ENCODE data around the gene CD300A. TPM values are rescaled to one million over a fixed set of nuclear protein-coding genes. Genes with fewer than 3 reads are reported as not detected.

Gene CD300A
- total and polyA plus RNA-seq, 5 donors = 2.2 to 5.7 (median 5.1) TPM

- Histone ChIP-seq H3K27me3 (ENCODE audit: control insufficient read depth, insufficient read depth) (no peaks in the 10 kb centered on the region), H3K4me1 (ENCODE audit: control insufficient read depth, insufficient read depth, low read length) (peaks cover 14% of the 10 kb centered on the region), H3K4me3 (ENCODE audit: low read length) (no peak overlapping the region), H3K9me3 (ENCODE audit: control insufficient read depth, low read length) (no peaks in the 10 kb centered on the region), H3K27ac (ENCODE audit: low read length) (peak overlapping the region; percentile 43)
- 86% methylated on average over 5 of the region's 5 CpGs for WGBS
- intact Hi-C loops (cut with DNase I) = loop anchor here in 2 of 4 donors (10.0 kb wide), 2 partner anchors 145 to 235 kb away; partner anchors contain the start of gene TTYH2 (in 1 of the 2)
- no peak for DNase-seq
- no peak for ATAC-seq
Observed at GRCh38 chr17:74449773-74450172, 16.7 kb upstream of the CD300A start.

- H3K27ac ChIP-seq (ENCODE audit: low read length) = no peak overlapping the region
- ATAC-seq = no peak
- DNase-seq = no peak
- H3K9me3 ChIP-seq (ENCODE audit: control insufficient read depth, low read length) = no peaks in the 10 kb centered on the region
- 95% methylated on average over 3 of the region's 3 CpGs for WGBS
- H3K4me1 ChIP-seq (ENCODE audit: control insufficient read depth, insufficient read depth, low read length) = peaks cover 17% of the 10 kb centered on the region
- intact Hi-C loops (cut with DNase I) = loop anchor here in 2 of 4 donors (10.0 kb wide), 2 partner anchors 145 to 235 kb away; partner anchors contain the start of gene TTYH2 (in 1 of the 2)
- no peaks in the 10 kb centered on the region for H3K27me3 ChIP-seq (ENCODE audit: control insufficient read depth, insufficient read depth)
- H3K4me3 ChIP-seq (ENCODE audit: low read length) = no peak overlapping the region
Observed at GRCh38 chr17:74450231-74450630, 16.2 kb upstream of the CD300A start.

- no peaks in the 10 kb centered on the region for H3K9me3 ChIP-seq (ENCODE audit: control insufficient read depth, low read length)
- WGBS = 84% methylated on average over 13 of the region's 13 CpGs
- no peak for DNase-seq
Observed at GRCh38 chr17:74450925-74451403, 15.5 kb upstream of the CD300A start.

GRCh38 chr17:74451557-74451956 lies 14.9 kb upstream of the CD300A start:
- no peaks in the 10 kb centered on the region for H3K27me3 ChIP-seq (ENCODE audit: control insufficient read depth, insufficient read depth)
- DNase-seq = no peak
- intact Hi-C loops (cut with DNase I) = loop anchor here in 2 of 4 donors (10.0 kb wide), 2 partner anchors 147 to 237 kb away; partner anchors contain the start of gene TTYH2 (in 1 of the 2)
- no peaks in the 10 kb centered on the region for H3K9me3 ChIP-seq (ENCODE audit: control insufficient read depth, low read length)
- no peak overlapping the region for H3K27ac ChIP-seq (ENCODE audit: low read length)
- H3K4me3 ChIP-seq (ENCODE audit: low read length) = no peak overlapping the region
- 73% methylated on average over 6 of the region's 6 CpGs for WGBS
- ATAC-seq = no peak
- peaks cover 15% of the 10 kb centered on the region for H3K4me1 ChIP-seq (ENCODE audit: control insufficient read depth, insufficient read depth, low read length)

More at GRCh38 chr17:74450925-74451403, 15.5 kb upstream of the CD300A start:
- no peak overlapping the region for H3K27ac ChIP-seq (ENCODE audit: low read length)
- H3K4me3 ChIP-seq (ENCODE audit: low read length) = no peak overlapping the region
- ATAC-seq = no peak
- H3K27me3 ChIP-seq (ENCODE audit: control insufficient read depth, insufficient read depth) = no peaks in the 10 kb centered on the region
- H3K4me1 ChIP-seq (ENCODE audit: control insufficient read depth, insufficient read depth, low read length) = peaks cover 17% of the 10 kb centered on the region
- intact Hi-C loops (cut with DNase I) = loop anchor here in 2 of 4 donors (10.0 kb wide), 2 partner anchors 146 to 236 kb away; partner anchors contain the start of gene TTYH2 (in 1 of the 2)

GRCh38 chr17:74452033-74452840 lies 14.2 kb upstream of the CD300A start:
- peak overlapping the region; percentile 24 for H3K27ac ChIP-seq (ENCODE audit: low read length)
- H3K9me3 ChIP-seq (ENCODE audit: control insufficient read depth, low read length) = no peaks in the 10 kb centered on the region
- DNase-seq (peak in 1 of 3 donors; percentile 20), ATAC-seq (peak in 1 of 2 donors; percentile 6)
- H3K4me3 ChIP-seq (ENCODE audit: low read length) = no peak overlapping the region
- WGBS = 53% methylated on average over 16 of the region's 16 CpGs
- intact Hi-C loops (cut with DNase I) = loop anchor here in 2 of 4 donors (10.0 kb wide), 2 partner anchors 147 to 237 kb away; partner anchors contain the start of gene TTYH2 (in 1 of the 2)
- H3K4me1 ChIP-seq (ENCODE audit: control insufficient read depth, insufficient read depth, low read length) = peaks cover 15% of the 10 kb centered on the region
- H3K27me3 ChIP-seq (ENCODE audit: control insufficient read depth, insufficient read depth) = no peaks in the 10 kb centered on the region

GRCh38 chr17:74452841-74453661 lies 13.4 kb upstream of the CD300A start:
- peak in 2 of 3 donors; percentile 73 to 76 for DNase-seq
- intact Hi-C loops (cut with DNase I) = loop anchor here in 2 of 4 donors (10.0 kb wide), 2 partner anchors 148 to 238 kb away; partner anchors contain the start of gene TTYH2 (in 1 of the 2)
- no peak for ATAC-seq
- H3K9me3 ChIP-seq (ENCODE audit: control insufficient read depth, low read length) = no peaks in the 10 kb centered on the region
- peaks cover 15% of the 10 kb centered on the region for H3K4me1 ChIP-seq (ENCODE audit: control insufficient read depth, insufficient read depth, low read length)
- H3K4me3 ChIP-seq (ENCODE audit: low read length) = peak overlapping the region; percentile 54
- H3K27me3 ChIP-seq (ENCODE audit: control insufficient read depth, insufficient read depth) = no peaks in the 10 kb centered on the region
- WGBS = 54% methylated on average over 22 of the region's 22 CpGs
- peak overlapping the region; percentile 53 for H3K27ac ChIP-seq (ENCODE audit: low read length)

- Histone ChIP-seq H3K27ac (ENCODE audit: low read length) (peak overlapping the region; percentile 53), H3K4me1 (ENCODE audit: control insufficient read depth, insufficient read depth, low read length) (peaks cover 15% of the 10 kb centered on the region), H3K27me3 (ENCODE audit: control insufficient read depth, insufficient read depth) (no peaks in the 10 kb centered on the region), H3K4me3 (ENCODE audit: low read length) (peak overlapping the region; percentile 54), H3K9me3 (ENCODE audit: control insufficient read depth, low read length) (no peaks in the 10 kb centered on the region)
- intact Hi-C loops (cut with DNase I) = loop anchor here in 2 of 4 donors (10.0 kb wide), 2 partner anchors 149 to 239 kb away; partner anchors contain the start of gene TTYH2 (in 1 of the 2)
- DNase-seq (no peak), ATAC-seq (peak; percentile 2 to 31)
- 2% methylated on average over 43 of the region's 43 CpGs for WGBS
Observed at GRCh38 chr17:74453665-74454196, 12.7 kb upstream of the CD300A start.

- WGBS = 9% methylated on average over 40 of the region's 40 CpGs
- Histone ChIP-seq H3K27me3 (ENCODE audit: control insufficient read depth, insufficient read depth) (no peaks in the 10 kb centered on the region), H3K4me3 (ENCODE audit: low read length) (peak overlapping the region; percentile 54), H3K27ac (ENCODE audit: low read length) (peak overlapping the region; percentile 80), H3K4me1 (ENCODE audit: control insufficient read depth, insufficient read depth, low read length) (peaks cover 15% of the 10 kb centered on the region), H3K9me3 (ENCODE audit: control insufficient read depth, low read length) (no peaks in the 10 kb centered on the region)
- ATAC-seq (peak; percentile 95 to 97), DNase-seq (peak; percentile 94 to 98 (median 98))
- intact Hi-C loops (cut with DNase I) = loop anchor here in 2 of 4 donors (10.0 kb wide), 2 partner anchors 150 to 240 kb away; partner anchors contain the start of gene TTYH2 (in 1 of the 2)
Observed at GRCh38 chr17:74454197-74455024, 12.0 kb upstream of the CD300A start.

GRCh38 chr17:74455025-74455545 lies 11.3 kb upstream of the CD300A start:
- H3K4me3 ChIP-seq (ENCODE audit: low read length) = no peak overlapping the region
- peak; percentile 73 to 77 (median 75) for DNase-seq
- H3K27ac ChIP-seq (ENCODE audit: low read length) = peak overlapping the region; percentile 80
- ATAC-seq = peak; percentile 6 to 68
- intact Hi-C loops (cut with DNase I) = loop anchor here in 2 of 4 donors (10.0 kb wide), 2 partner anchors 150 to 240 kb away; partner anchors contain the start of gene TTYH2 (in 1 of the 2)
- no peaks in the 10 kb centered on the region for H3K9me3 ChIP-seq (ENCODE audit: control insufficient read depth, low read length)
- WGBS = 54% methylated on average over 15 of the region's 15 CpGs
- peaks cover 15% of the 10 kb centered on the region for H3K4me1 ChIP-seq (ENCODE audit: control insufficient read depth, insufficient read depth, low read length)
- no peaks in the 10 kb centered on the region for H3K27me3 ChIP-seq (ENCODE audit: control insufficient read depth, insufficient read depth)
